HEK293T (cell line): Measurements from ENCODE around the gene TTC32.

Source experiments
- BHLHE40 ChIP-seq: fragments of 450-650 bp; IDR thresholded peaks from 2 replicates; pipeline ENCODE4 v1.6.1; 2016; ENCODE audit warnings: mild to moderate bottlenecking, moderate library complexity, borderline replicate concordance
- CTBP1 ChIP-seq: fragments of 450-650 bp; IDR thresholded peaks from 2 replicates; pipeline ENCODE4 v1.6.1; 2016; ENCODE audit warnings: borderline replicate concordance
- ELF4 ChIP-seq: fragments of 450-650 bp; IDR thresholded peaks from 2 replicates; pipeline ENCODE4 v1.6.1; 2017; ENCODE audit warnings: antibody characterized with exemption
- FOXK2 ChIP-seq: fragments of 450-650 bp; IDR thresholded peaks from 2 replicates; pipeline ENCODE4 v1.6.1; 2016; ENCODE audit warnings: mild to moderate bottlenecking
- FOXM1 ChIP-seq: fragments of 450-650 bp; IDR thresholded peaks from 2 replicates; pipeline ENCODE4 v1.6.1; 2017; ENCODE audit warnings: mild to moderate bottlenecking, borderline replicate concordance
- HDGF ChIP-seq: fragments of 450-650 bp; IDR thresholded peaks from 2 replicates; pipeline ENCODE4 v1.6.1; 2017; ENCODE audit warnings: antibody characterized with exemption, borderline replicate concordance
- LEF1 ChIP-seq: fragments of 450-650 bp; IDR thresholded peaks from 2 replicates; pipeline ENCODE4 v1.6.1; 2017; ENCODE audit warnings: mild to moderate bottlenecking, borderline replicate concordance
- SP1 ChIP-seq: fragments of 450-650 bp; IDR thresholded peaks from 2 replicates; pipeline ENCODE4 v1.6.1; 2017
- ZNF384 ChIP-seq: fragments of 450-650 bp; IDR thresholded peaks from 2 replicates; pipeline ENCODE4 v1.6.1; 2016
- TF ChIP-seq, protein P1 (sequence below): fragments of 450-650 bp; IDR thresholded peaks from 2 replicates; pipeline ENCODE4 v1.6.1; 2016

DNA sequence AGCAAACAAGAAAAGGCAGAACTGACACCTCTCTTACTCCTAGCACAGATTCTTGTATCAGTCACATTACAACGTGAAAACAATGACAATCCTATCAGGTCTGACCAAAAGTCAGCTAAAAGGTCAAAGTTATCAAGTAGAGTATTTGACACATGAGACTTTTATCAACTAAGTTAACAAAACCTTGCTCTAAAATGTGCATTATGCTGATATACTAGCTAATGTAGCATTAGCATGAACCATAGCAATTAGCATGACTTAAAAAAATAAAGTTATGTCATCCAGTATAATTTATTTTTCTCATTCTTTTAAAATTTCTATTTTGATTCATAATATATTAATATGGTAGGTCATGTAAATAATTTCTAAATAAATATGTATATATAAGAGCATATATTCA lies 41.4 kb upstream of the TTC32 start:
- TF ChIP-seq SP1 (no peak), FOXM1 (no peak), ELF4 (no peak), ZNF384 (no peak), LEF1 (no peak), CTBP1 (no peak), BHLHE40 (no peak), HDGF (no peak), FOXK2 (no peak)
- TF ChIP-seq, protein P1, sequence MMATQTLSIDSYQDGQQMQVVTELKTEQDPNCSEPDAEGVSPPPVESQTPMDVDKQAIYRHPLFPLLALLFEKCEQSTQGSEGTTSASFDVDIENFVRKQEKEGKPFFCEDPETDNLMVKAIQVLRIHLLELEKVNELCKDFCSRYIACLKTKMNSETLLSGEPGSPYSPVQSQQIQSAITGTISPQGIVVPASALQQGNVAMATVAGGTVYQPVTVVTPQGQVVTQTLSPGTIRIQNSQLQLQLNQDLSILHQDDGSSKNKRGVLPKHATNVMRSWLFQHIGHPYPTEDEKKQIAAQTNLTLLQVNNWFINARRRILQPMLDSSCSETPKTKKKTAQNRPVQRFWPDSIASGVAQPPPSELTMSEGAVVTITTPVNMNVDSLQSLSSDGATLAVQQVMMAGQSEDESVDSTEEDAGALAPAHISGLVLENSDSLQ = no peak
